NCI-H345 treated with DMSO at 0.1 percent for 48 hours (cell line): Measurements from ENCODE around the gene C3.
"Not testable (repeated sequence)": the region's sequence is repeated elsewhere in the genome, so short reads cannot be mapped to it uniquely, and the experiment has no call there.

Experiments used
- DNase-seq: peaks from one replicate; lab custom pipeline; 2025; ENCODE audit not compliant: unreplicated experiment; lab: John Stamatoyannopoulos, UW

The C3 gene

GRCh38 chr19:6693056-6693471 is 27.4 kb downstream of the C3 start:
- no peak for DNase-seq

DNA sequence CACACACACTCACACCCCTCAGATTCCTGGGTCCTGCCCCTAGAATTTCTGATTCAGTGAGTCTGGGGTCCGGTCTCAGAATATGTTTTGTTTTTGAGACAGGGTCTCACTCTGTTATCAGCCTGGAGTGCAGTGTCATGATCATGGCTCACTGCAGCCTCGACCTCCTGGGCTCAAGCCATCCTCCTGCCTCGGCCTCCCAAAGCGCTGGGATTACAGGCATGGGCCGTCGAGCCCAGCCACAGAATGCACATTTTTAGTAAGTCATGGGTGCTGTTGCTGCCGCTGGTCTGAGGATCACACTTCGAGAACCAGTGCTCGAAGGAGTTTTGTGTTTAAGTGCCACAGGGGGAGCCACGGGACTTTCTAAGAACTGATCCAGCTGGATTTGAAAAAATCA is 28.4 kb downstream of the C3 start:
- DNase-seq = no peak

DNA sequence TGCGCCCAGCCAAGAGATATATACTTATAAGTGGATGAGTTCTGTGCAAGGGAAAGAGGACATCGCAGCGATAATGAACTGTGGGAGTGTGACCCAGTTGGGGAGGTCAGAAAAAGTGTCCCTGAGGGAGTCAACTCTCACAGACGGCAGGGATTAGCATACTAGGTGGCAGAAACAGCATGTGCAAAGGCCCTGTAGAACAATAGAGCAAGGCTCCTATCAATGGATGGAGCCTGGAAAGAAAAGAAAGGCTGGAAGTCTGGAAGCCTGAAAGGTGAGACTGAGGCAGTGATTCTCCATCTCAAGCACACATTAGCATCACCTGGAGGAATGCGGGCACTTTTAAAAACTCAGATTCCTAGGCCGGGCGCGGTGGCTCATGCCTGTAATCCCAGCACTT is 29.1 kb downstream of the C3 start:
- DNase-seq = no peak

- no peak for DNase-seq
Observed at GRCh38 chr19:6690160-6690885, 30.1 kb downstream of the C3 start.

DNA sequence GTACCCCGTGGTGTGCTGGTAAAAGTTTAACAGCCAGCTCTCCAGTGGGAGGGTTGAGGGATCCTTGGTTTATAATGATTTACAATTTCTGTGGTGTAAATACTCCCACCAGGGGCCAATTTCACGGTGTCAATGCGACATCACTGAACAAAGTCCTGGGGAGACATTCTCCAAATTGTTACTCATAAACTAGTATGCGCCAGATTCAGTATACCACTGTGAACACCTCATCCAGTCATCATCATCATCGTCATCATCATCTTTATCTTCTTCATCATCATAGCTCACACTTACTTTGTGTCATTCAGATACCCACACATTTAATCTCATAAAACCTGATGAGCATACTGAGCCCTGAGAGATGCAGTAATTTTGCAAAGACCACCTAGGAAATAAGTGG is 33.3 kb downstream of the C3 start:
- DNase-seq = no peak

DNA sequence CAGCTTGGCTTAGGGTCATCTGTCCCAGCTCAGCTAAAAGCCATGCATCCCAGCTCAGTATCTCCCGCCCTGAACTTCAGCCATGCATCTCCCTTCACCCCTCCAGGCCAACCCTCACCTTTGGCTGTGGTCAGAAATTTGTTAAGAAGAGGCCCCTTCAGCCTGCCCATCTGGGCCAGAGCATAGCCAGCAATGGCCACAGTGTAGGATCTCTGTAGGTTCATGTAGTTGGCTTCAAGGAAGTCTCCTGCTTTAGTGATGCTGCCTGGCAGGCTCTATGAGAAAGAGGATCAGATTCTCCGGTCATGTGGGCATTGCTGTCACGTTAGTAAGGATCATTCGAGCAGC is 33.8 kb downstream of the C3 start:
- DNase-seq = no peak

DNA sequence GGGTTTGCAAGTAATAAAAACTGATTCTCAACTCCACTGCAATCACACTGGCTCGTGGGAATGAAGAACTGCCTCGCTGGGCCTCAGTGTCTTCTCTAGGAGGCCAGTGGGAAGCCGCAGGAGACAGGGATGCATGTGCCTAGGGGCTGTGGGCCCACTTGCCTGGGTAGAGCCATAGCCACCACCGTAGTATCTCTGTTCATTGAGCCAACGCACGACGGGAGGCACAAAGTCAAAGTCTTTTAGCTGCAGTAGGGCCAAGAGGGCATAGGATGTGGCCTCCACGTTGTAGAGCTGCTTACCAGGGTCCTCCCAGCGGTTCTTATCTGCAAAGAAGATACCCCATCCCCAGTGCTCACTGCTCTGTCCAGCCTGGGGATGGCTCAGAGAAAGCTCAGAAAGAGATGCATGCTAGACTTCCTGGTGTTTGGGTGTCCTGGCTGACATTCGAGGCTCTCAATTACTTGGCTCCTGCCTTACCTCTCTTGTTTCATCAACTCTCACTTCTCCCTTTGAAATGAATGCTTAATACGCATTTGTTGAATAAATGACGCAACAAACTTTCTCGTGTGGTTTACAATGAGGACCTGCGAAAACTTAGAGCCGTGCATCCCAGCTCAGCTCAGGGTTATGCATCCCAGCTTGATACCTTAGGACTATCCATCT is 34.4 kb downstream of the C3 start:
- no peak for DNase-seq

DNA sequence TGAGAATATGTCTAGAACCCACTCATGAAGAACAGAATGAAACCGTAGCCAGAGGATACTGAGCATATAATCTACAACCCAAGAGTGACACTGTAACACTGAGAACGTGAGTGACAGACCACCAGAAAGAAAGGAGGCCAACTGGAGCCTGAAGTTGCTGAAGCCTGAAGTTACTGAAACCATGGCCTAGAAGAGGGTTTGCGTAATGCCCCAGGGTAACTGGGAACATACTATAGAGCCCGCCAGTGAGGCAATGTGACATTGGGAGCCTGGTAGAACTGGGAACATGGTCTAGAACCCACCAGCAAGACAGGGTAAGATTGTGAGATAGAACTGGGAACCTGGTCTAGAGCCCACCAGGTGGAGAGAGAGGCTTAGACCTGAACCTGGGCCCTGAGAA is 35.0 kb downstream of the C3 start:
- DNase-seq = no peak

- no peak for DNase-seq
Observed at GRCh38 chr19:6683971-6684370, 36.5 kb downstream of the C3 start.

GRCh38 chr19:6682607-6683128 is 37.8 kb downstream of the C3 start:
- no peak for DNase-seq

GRCh38 chr19:6680141-6680540 is 40.3 kb downstream of the C3 start:
- no peak for DNase-seq

- DNase-seq = no peak
Observed at GRCh38 chr19:6679139-6679538, 41.3 kb downstream of the C3 start.

DNA sequence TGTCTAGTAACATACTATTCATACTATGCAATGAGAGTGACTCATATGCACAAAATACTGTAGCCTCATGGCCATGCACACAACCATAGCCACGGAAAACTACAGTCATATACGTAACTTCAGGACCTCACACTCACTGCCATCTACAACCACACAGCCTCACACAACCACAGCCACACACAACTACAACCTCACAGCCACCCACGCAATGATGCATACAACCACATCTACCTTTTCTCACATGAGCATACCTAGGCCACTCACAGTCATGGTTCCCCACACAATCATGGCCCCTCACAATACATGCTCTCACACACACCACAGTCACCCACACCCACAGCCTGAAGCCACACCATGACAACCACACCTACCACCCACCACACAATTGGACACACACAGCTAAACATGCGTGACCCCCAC is 41.8 kb downstream of the C3 start:
- DNase-seq = no peak

GRCh38 chr19:6677883-6678689 is 42.4 kb downstream of the C3 start:
- DNase-seq = no peak

GRCh38 chr19:6677495-6677882 is 43.0 kb downstream of the C3 start:
- DNase-seq = no peak

GRCh38 chr19:6676288-6676687 is 44.2 kb downstream of the C3 start:
- no peak for DNase-seq

GRCh38 chr19:6674868-6675305 is 45.6 kb downstream of the C3 start:
- DNase-seq = no peak

DNA sequence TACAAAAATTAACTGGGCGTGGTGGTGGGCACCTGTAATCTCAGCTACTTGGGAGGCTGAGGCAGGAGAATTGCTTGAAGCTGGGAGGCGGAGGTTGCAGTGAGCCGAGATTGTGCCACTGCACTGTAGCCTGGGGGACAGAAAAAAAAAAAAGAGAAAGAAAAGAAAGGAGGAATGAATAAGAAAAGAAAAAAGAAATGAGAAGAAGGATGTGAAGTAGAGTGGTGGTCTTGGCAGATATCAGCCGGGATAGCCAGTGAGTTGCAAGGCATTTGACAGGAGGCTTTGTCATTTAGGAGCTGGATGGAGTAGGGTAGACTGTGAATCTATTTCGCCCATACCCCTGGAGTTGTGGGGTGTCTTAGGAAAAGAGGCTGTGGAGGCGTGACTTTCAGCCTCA is 46.0 kb downstream of the C3 start:
- not testable (repeated sequence) for DNase-seq

GRCh38 chr19:6672693-6673290 is 47.7 kb downstream of the C3 start:
- no peak for DNase-seq

DNA sequence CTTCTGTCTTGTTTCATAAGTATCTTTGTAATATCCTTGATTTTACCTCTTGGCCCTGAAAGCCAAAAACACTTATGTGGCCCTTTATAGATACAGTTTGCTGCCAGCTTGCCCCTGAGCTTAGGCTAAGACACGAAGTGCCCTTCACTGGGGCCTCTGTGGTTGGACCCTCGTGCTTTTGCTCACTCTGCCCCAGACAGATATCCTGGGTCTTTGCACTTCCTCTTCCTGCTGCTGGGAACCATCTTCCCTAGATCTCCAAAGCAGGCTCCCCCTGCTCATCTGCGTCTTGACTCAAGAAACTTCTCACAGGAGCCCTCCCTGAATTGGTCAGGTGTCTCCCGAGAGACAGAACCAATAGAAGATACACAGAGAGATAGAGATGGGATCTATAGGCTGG is 48.5 kb downstream of the C3 start:
- no peak for DNase-seq

DNA sequence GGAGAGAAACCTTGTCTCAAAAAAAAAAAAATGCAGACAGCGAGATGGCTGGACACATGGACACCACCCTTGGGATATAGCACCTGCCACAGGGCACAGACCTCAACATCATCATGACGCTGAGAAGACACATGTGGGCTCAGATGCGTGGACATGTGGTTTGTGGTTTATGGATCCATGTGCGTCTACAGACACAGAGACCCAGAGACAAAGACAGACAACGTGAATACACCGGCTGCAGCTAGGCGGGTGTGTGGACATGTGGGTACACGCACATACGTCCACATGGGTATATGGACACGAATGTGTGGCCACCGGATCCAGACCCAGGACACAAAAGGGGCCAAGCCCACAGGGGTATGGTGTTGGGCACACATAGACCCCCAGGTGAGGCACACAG is 51.8 kb downstream of the C3 start:
- DNase-seq = no peak
